T-cell (primary cell): ENCODE results near the gene ATP9B. TPM values are rescaled to one million over a fixed set of nuclear protein-coding genes. Genes with fewer than 3 reads are reported as not detected.
"Not testable (repeated sequence)": the region's sequence is repeated elsewhere in the genome, so short reads cannot be mapped to it uniquely, and the experiment has no call there.

Experiments
- ATAC-seq, 4 experiments: fragments of 200-7000 bp in 3 of 4; fragments of 150-1000 bp in 1 of 4; cut with Tn5 transposase; replicated peaks in 1 of 4; 1 replicate in 3 of 4; 2 replicates in 1 of 4; pipeline ENCODE4 v1.10.0; 2021; ENCODE audit warnings: moderate library complexity in 3 of 4, mild to moderate bottlenecking in 2 of 4, moderate number of reproducible peaks in 1 of 4
- CTCF ChIA-PET, 2 donors: fragments of 300-600 bp; sonication (Branson Sonifier 250); formaldehyde crosslinking; loops; one replicate each; lab custom pipeline; 2022; ENCODE audit warnings: antibody characterized with exemption in 2 of 2; lab: Charles Lee
- POLR2A ChIA-PET, 2 donors: fragments of 300-600 bp; sonication (Branson Sonifier 250); formaldehyde crosslinking; loops; one replicate each; lab custom pipeline; 2022; ENCODE audit warnings: antibody characterized with exemption in 2 of 2; lab: Charles Lee
- DNase-seq, 35 experiments: peaks; one replicate each; pipeline versions ENCODE4 v3.0.0 to v3.0.0-alpha.2; 2013 to 2023
- H3K27ac ChIP-seq: one replicate; pipeline ENCODE4 v1.5.1; 2013; ENCODE audit warnings: low read length
- H3K27me3 ChIP-seq, 2 experiments: replicated peaks in 1 of 2; 1 replicate in 1 of 2; 2 replicates in 1 of 2; pipeline versions ENCODE4 v1.6.1 to v1.7.0; 2013; ENCODE audit warnings: low read length in 1 of 2, mixed read lengths in 1 of 2; ENCODE audit not compliant: control insufficient read depth in 2 of 2, insufficient read depth in 2 of 2; ENCODE audit errors: extremely low read depth in 1 of 2
- H3K36me3 ChIP-seq, 2 donors: 1 replicate in 1 of 2; 2 replicates in 1 of 2; pipeline versions ENCODE4 v1.6.1 to v1.7.0; 2013; ENCODE audit warnings: low read length in 1 of 2; ENCODE audit not compliant: control insufficient read depth in 2 of 2, insufficient read depth in 1 of 2; ENCODE audit errors: extremely low read depth in 1 of 2
- H3K4me1 ChIP-seq, 2 experiments: 1 replicate in 1 of 2; 2 replicates in 1 of 2; pipeline versions ENCODE4 v1.6.1 to v1.7.0; 2013; ENCODE audit warnings: low read length in 2 of 2, mixed read lengths in 1 of 2; ENCODE audit not compliant: insufficient read depth in 2 of 2, control insufficient read depth in 1 of 2; ENCODE audit errors: extremely low read depth in 1 of 2
- H3K4me3 ChIP-seq, 2 donors: 1 replicate in 1 of 2; 2 replicates in 1 of 2; pipeline versions ENCODE4 v1.5.1 to v1.7.0; 2013; ENCODE audit warnings: mild to moderate bottlenecking in 2 of 2, low read length in 1 of 2, moderate library complexity in 1 of 2; ENCODE audit not compliant: control insufficient read depth in 1 of 2; ENCODE audit errors: extremely low read depth in 1 of 2
- H3K9me3 ChIP-seq: 2 replicates; pipeline ENCODE4 v1.7.0; 2013
- H3K27ac Mint-ChIP-seq, 2 donors: one replicate each; pipeline ENCODE4 v1.8.0; 2020 to 2021; ENCODE audit warnings: mild to moderate bottlenecking in 2 of 2, mixed read lengths in 2 of 2
- H3K27me3 Mint-ChIP-seq, 2 donors: one replicate each; pipeline ENCODE4 v1.8.0; 2021 to 2022; ENCODE audit warnings: mixed read lengths in 2 of 2
- H3K36me3 Mint-ChIP-seq: one replicate; pipeline ENCODE4 v1.8.0; 2021; ENCODE audit warnings: mixed read lengths
- H3K4me1 Mint-ChIP-seq, 3 donors: one replicate each; pipeline ENCODE4 v1.8.0; 2020 to 2022; ENCODE audit warnings: mixed read lengths in 3 of 3, mild to moderate bottlenecking in 1 of 3
- H3K4me3 Mint-ChIP-seq, 3 donors: one replicate each; pipeline ENCODE4 v1.8.0; 2020 to 2022; ENCODE audit warnings: mild to moderate bottlenecking in 3 of 3, mixed read lengths in 3 of 3, moderate library complexity in 3 of 3
- H3K9me3 Mint-ChIP-seq, 3 donors: one replicate each; pipeline ENCODE4 v1.8.0; 2020 to 2022; ENCODE audit warnings: mixed read lengths in 3 of 3
- WGBS: methylation state at CpG from one replicate; pipeline ENCODE4 v1.1.5; 2013; ENCODE audit warnings: missing lambda C conversion rate; ENCODE audit not compliant: insufficient coverage; 5-methylcytosine and 5-hydroxymethylcytosine counted together
- total RNA-seq, 35 experiments: library from RNA in 6 of 35; stranded (reverse) in 6 of 35; fragments of 120-200 nt in 1 of 35; gene quantifications; one replicate each; pipeline versions ENCODE4 v1.2.1 to v1.2.4 and lab custom pipeline; 2013 to 2026

The ATP9B gene
- total RNA-seq, 5 donors from 2014 or later (not counting 1 experiment from before 2014, with no cell fraction given), result 54.1 to 95.2 (median 65.4) TPM

GRCh38 chr18:79265068-79265467 lies 195.9 kb downstream of the ATP9B start:
- H3K4me1 ChIP-seq, ATAC-seq, H3K4me3 Mint-ChIP-seq, H3K27me3 Mint-ChIP-seq, H3K27ac ChIP-seq, CTCF ChIA-PET, H3K27ac Mint-ChIP-seq, H3K4me3 ChIP-seq, POLR2A ChIA-PET, H3K27me3 ChIP-seq, H3K4me1 Mint-ChIP-seq, H3K9me3 ChIP-seq, DNase-seq: not testable (repeated sequence)
- WGBS, result 100% methylated on average over 5 of the region's 9 CpGs
- Mint-ChIP-seq H3K36me3 (peaks cover 67% of the 10 kb centered on the region), H3K9me3 (peaks cover 0 to 12% (median 6%) of the 10 kb centered on the region in 3 donors)
- H3K36me3 ChIP-seq, result peaks cover 2 to 10% of the 10 kb centered on the region in 2 donors

GRCh38 chr18:79271812-79272211 lies 202.6 kb downstream of the ATP9B start:
- H3K9me3 Mint-ChIP-seq, H3K27me3 Mint-ChIP-seq, H3K4me1 ChIP-seq, H3K4me3 Mint-ChIP-seq, H3K4me3 ChIP-seq, POLR2A ChIA-PET, DNase-seq, H3K27ac Mint-ChIP-seq, H3K27ac ChIP-seq, CTCF ChIA-PET, ATAC-seq, H3K27me3 ChIP-seq, H3K9me3 ChIP-seq: not testable (repeated sequence)
- H3K36me3 Mint-ChIP-seq, result peaks cover 69% of the 10 kb centered on the region
- peaks cover 9 to 29% of the 10 kb centered on the region in 2 donors for H3K36me3 ChIP-seq
- peaks cover 14 to 21% (median 19%) of the 10 kb centered on the region in 3 donors for H3K4me1 Mint-ChIP-seq

- Mint-ChIP-seq H3K27me3 (no peaks in the 10 kb centered on the region), H3K4me1 (peaks cover 13 to 21% (median 19%) of the 10 kb centered on the region in 3 donors), H3K36me3 (peaks cover 71% of the 10 kb centered on the region), H3K9me3 (no peaks in the 10 kb centered on the region), H3K4me3 (no peak overlapping the region), H3K27ac (no peak overlapping the region)
- ChIA-PET CTCF (no interaction called here), POLR2A (no interaction called here)
- Histone ChIP-seq H3K9me3 (no peaks in the 10 kb centered on the region), H3K27me3 (no peaks in the 10 kb centered on the region), H3K36me3 (peaks cover 9 to 32% of the 10 kb centered on the region in 2 donors), H3K4me1 (peaks cover 0 to 3% of the 10 kb centered on the region in 2 experiments), H3K4me3 (no peak overlapping the region), H3K27ac (no peak overlapping the region)
- whole genome bisulfite sequencing, result 97% methylated on average over 7 of the region's 8 CpGs
- ATAC-seq (no peak), DNase-seq (no peak)
Measured at GRCh38 chr18:79272916-79273315, 203.7 kb downstream of the ATP9B start.

- 92% methylated on average over 2 of the region's 8 CpGs for WGBS
- Histone ChIP-seq H3K27me3 (no peaks in the 10 kb centered on the region), H3K9me3 (no peaks in the 10 kb centered on the region), H3K36me3 (peaks cover 12 to 42% of the 10 kb centered on the region in 2 donors), H3K4me1 (peaks cover 0 to 3% of the 10 kb centered on the region in 2 experiments), H3K27ac (no peak overlapping the region), H3K4me3 (no peak overlapping the region)
- H3K27me3 Mint-ChIP-seq, result no peaks in the 10 kb centered on the region
- no peak overlapping the region for H3K4me3 Mint-ChIP-seq
- peaks cover 13 to 21% (median 19%) of the 10 kb centered on the region in 3 donors for H3K4me1 Mint-ChIP-seq
- DNase-seq, result no peak
- CTCF ChIA-PET, result no interaction called here
- peak overlapping the region in 1 of 2 donors; percentile 45 for H3K27ac Mint-ChIP-seq
- H3K9me3 Mint-ChIP-seq, result no peaks in the 10 kb centered on the region
- POLR2A ChIA-PET, result no interaction called here
- ATAC-seq, result no peak
- H3K36me3 Mint-ChIP-seq, result peaks cover 68% of the 10 kb centered on the region
Measured at GRCh38 chr18:79274823-79275222, 205.6 kb downstream of the ATP9B start.

DNA sequence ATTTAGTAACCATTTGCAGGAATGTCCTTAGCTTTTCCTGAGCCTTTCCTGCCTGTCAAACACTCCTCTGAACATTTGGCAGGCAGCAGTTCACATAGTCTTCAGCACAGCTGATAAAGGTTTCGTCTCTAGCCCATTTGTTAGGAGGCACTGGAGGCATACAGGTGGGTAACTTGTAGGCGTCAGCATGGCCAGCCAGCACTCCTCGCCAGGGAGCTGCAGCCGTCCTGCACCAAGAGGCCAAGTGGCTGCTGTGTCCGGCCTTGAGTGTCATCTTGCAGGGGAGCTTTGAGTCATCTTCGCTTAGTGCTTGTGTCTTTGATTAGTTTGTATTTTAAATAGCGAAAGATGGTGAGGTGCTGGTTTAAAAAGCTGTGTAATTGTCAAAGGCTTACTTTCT lies 206.3 kb downstream of the ATP9B start:
- H3K36me3 ChIP-seq, result peaks cover 12 to 42% of the 10 kb centered on the region in 2 donors
- POLR2A ChIA-PET, result interaction anchor here in 1 of 2 donors (0.6 kb wide), 1 partner anchor 17 kb away, joined by 10 read pairs; no protein-coding TSS in a partner anchor
- peaks cover 68% of the 10 kb centered on the region for H3K36me3 Mint-ChIP-seq

DNA sequence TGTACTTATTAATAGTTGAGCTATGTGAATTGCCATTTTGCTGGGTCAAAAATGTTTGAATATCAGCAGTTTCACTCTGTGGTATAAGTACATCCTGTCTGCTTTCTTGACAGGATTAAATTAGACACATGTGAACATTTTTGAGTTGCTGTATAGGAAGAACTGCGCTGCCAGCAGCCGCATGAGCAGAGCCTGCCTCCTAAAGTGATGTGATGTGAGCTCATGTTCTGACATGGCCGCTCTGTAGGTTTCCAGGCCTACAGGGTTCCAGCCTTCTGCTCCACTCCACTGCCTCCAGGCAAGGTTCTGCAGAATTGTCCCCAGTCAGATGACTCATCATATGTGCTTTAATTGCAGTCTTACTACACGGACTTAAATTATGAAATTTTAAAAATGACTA lies 206.8 kb downstream of the ATP9B start:
- POLR2A ChIA-PET, result interaction anchor here in 1 of 2 donors (0.6 kb wide), 1 partner anchor 17 kb away, joined by 10 read pairs; no protein-coding TSS in a partner anchor
- Histone ChIP-seq H3K36me3 (peaks cover 12 to 37% of the 10 kb centered on the region in 2 donors), H3K27me3 (no peaks in the 10 kb centered on the region), H3K9me3 (no peaks in the 10 kb centered on the region), H3K4me3 (no peak overlapping the region), H3K27ac (peak overlapping the region; percentile 22), H3K4me1 (peaks cover 0 to 3% of the 10 kb centered on the region in 2 experiments)
- CTCF ChIA-PET, result no interaction called here
- ATAC-seq (no peak), DNase-seq (no peak)
- 34% methylated on average over 3 of the region's 4 CpGs for whole genome bisulfite sequencing
- Mint-ChIP-seq H3K27ac (no peak overlapping the region), H3K36me3 (peaks cover 68% of the 10 kb centered on the region), H3K27me3 (no peaks in the 10 kb centered on the region), H3K4me3 (no peak overlapping the region), H3K4me1 (peaks cover 13 to 21% (median 19%) of the 10 kb centered on the region in 3 donors), H3K9me3 (no peaks in the 10 kb centered on the region)

More for the DNA sequence above, 206.3 kb downstream of the ATP9B start:
- no peaks in the 10 kb centered on the region for H3K9me3 Mint-ChIP-seq
- peak overlapping the region in 1 of 2 donors; percentile 47 for H3K27ac Mint-ChIP-seq
- WGBS, result 90% methylated on average over 6 of the region's 7 CpGs
- H3K4me1 Mint-ChIP-seq, result peaks cover 13 to 21% (median 19%) of the 10 kb centered on the region in 3 donors
- CTCF ChIA-PET, result no interaction called here
- Histone ChIP-seq H3K27ac (peak overlapping the region; percentile 22), H3K27me3 (no peaks in the 10 kb centered on the region), H3K4me3 (no peak overlapping the region), H3K9me3 (no peaks in the 10 kb centered on the region), H3K4me1 (peaks cover 0 to 3% of the 10 kb centered on the region in 2 experiments)
- no peak overlapping the region for H3K4me3 Mint-ChIP-seq
- H3K27me3 Mint-ChIP-seq, result no peaks in the 10 kb centered on the region
- ATAC-seq (no peak), DNase-seq (no peak)
